H9 (cell line): ENCODE measurements around the gene DLG2. TPM values are rescaled to one million over a fixed set of nuclear protein-coding genes. Genes with fewer than 3 reads are reported as not detected.

ENCODE experiments used
- DNase-seq: peaks from one replicate; pipeline ENCODE4 v3.0.0-alpha.2; 2017
- H2AFZ ChIP-seq: one replicate; pipeline ENCODE4 v1.6.1; 2013; ENCODE audit warnings: mild to moderate bottlenecking, low read length, control low read depth, moderate library complexity
- H2AK5ac ChIP-seq: 2 replicates; pipeline ENCODE4 v1.6.1; 2013; ENCODE audit warnings: low read length, control low read depth, mixed read lengths; ENCODE audit not compliant: insufficient read length
- H2BK120ac ChIP-seq: one replicate; pipeline ENCODE4 v1.6.1; 2013; ENCODE audit warnings: low read depth, mild to moderate bottlenecking, low read length, control low read depth, inconsistent platforms; ENCODE audit not compliant: poor library complexity, severe bottlenecking
- H2BK12ac ChIP-seq: 2 replicates; pipeline ENCODE4 v1.6.1; 2013; ENCODE audit warnings: low read length, control low read depth, mixed read lengths, low read depth; ENCODE audit not compliant: insufficient read length
- H2BK15ac ChIP-seq: 2 replicates; pipeline ENCODE4 v1.6.1; 2013; ENCODE audit warnings: low read depth, low read length, control low read depth
- H2BK20ac ChIP-seq: one replicate; pipeline ENCODE4 v1.6.1; 2013; ENCODE audit warnings: low read depth, mild to moderate bottlenecking, low read length, control low read depth, inconsistent platforms; ENCODE audit not compliant: poor library complexity, severe bottlenecking
- H2BK5ac ChIP-seq: 2 replicates; pipeline ENCODE4 v1.6.1; 2013; ENCODE audit warnings: low read length, control low read depth, mixed read lengths; ENCODE audit not compliant: insufficient read length
- H3K14ac ChIP-seq: 2 replicates; pipeline ENCODE4 v1.6.1; 2013; ENCODE audit warnings: low read length, control low read depth; ENCODE audit not compliant: insufficient read depth
- H3K18ac ChIP-seq: 2 replicates; pipeline ENCODE4 v1.6.1; 2013; ENCODE audit warnings: low read depth, mild to moderate bottlenecking, mixed read lengths, low read length, control low read depth; ENCODE audit not compliant: insufficient read length
- H3K23ac ChIP-seq: 2 replicates; pipeline ENCODE4 v1.6.1; 2013; ENCODE audit warnings: low read length, control low read depth, mixed read lengths, low read depth; ENCODE audit not compliant: insufficient read length
- H3K23me2 ChIP-seq: 2 replicates; pipeline ENCODE4 v1.6.1; 2013; ENCODE audit warnings: low read depth, mild to moderate bottlenecking, mixed read lengths, low read length, control low read depth; ENCODE audit not compliant: insufficient read length, poor library complexity, severe bottlenecking
- H3K27ac ChIP-seq: 2 replicates; pipeline ENCODE4 v1.5.1; 2013; ENCODE audit warnings: low read length, control low read depth, mixed read lengths, low read depth; ENCODE audit not compliant: insufficient read length
- H3K27me3 ChIP-seq: 2 replicates; pipeline ENCODE4 v1.6.1; 2013; ENCODE audit warnings: low read length, control low read depth, inconsistent platforms; ENCODE audit not compliant: insufficient read depth
- H3K4ac ChIP-seq: 2 replicates; pipeline ENCODE4 v1.6.1; 2013; ENCODE audit warnings: low read depth, mild to moderate bottlenecking, control low read depth, inconsistent platforms, low read length, moderate library complexity
- H3K4me1 ChIP-seq: 2 replicates; pipeline ENCODE4 v1.6.1; 2013; ENCODE audit warnings: low read length, control low read depth, inconsistent platforms; ENCODE audit not compliant: insufficient read depth
- H3K4me2 ChIP-seq: 2 replicates; pipeline ENCODE4 v1.6.1; 2013; ENCODE audit warnings: low read length, control low read depth, mixed read lengths; ENCODE audit not compliant: insufficient read length, insufficient read depth
- H3K56ac ChIP-seq: 2 replicates; pipeline ENCODE4 v1.6.1; 2013; ENCODE audit warnings: low read depth, mild to moderate bottlenecking, mixed read lengths, low read length, control low read depth; ENCODE audit not compliant: insufficient read length
- H3K79me1 ChIP-seq: 2 replicates; pipeline ENCODE4 v1.6.1; 2013; ENCODE audit warnings: low read depth, mild to moderate bottlenecking, moderate library complexity, low read length, control low read depth, inconsistent platforms; ENCODE audit not compliant: insufficient read depth, poor library complexity, severe bottlenecking
- H3K79me2 ChIP-seq: 2 replicates; pipeline ENCODE4 v1.6.1; 2013; ENCODE audit warnings: low read length, control low read depth, inconsistent platforms; ENCODE audit not compliant: insufficient read depth
- H3K9ac ChIP-seq: 2 replicates; pipeline ENCODE4 v1.6.1; 2013; ENCODE audit warnings: low read length, control low read depth, mixed read lengths; ENCODE audit not compliant: insufficient read length; ENCODE audit errors: extremely low read depth
- H3K9me3 ChIP-seq: one replicate; pipeline ENCODE4 v1.6.1; 2013; ENCODE audit warnings: low read depth, low read length, inconsistent platforms; ENCODE audit not compliant: control insufficient read depth
- H3T11ph ChIP-seq: one replicate; pipeline ENCODE4 v1.6.1; 2013; ENCODE audit warnings: mild to moderate bottlenecking, low read length, control low read depth, inconsistent platforms
- H4K20me1 ChIP-seq: one replicate; pipeline ENCODE4 v1.6.1; 2013; ENCODE audit not compliant: control insufficient read depth, insufficient read length, insufficient read depth
- H4K5ac ChIP-seq: 2 replicates; pipeline ENCODE4 v1.6.1; 2013; ENCODE audit warnings: low read depth, mild to moderate bottlenecking, mixed read lengths, low read length, control low read depth; ENCODE audit not compliant: insufficient read length
- H4K8ac ChIP-seq: replicated peaks from 2 replicates; pipeline ENCODE4 v1.6.1; 2013; ENCODE audit warnings: low read length, control low read depth, mixed read lengths, low read depth; ENCODE audit not compliant: insufficient read length
- H4K91ac ChIP-seq: 2 replicates; pipeline ENCODE4 v1.6.1; 2013; ENCODE audit warnings: low read depth, mild to moderate bottlenecking, moderate library complexity, mixed read lengths, low read length, control low read depth; ENCODE audit not compliant: insufficient read length
- H3K27ac Mint-ChIP-seq, 3 experiments: 2 replicates in 2 of 3; 3 replicates in 1 of 3; pipeline ENCODE4 v1.8.0; 2020 to 2021; ENCODE audit warnings: mixed read lengths in 3 of 3, mild to moderate bottlenecking in 1 of 3, moderate library complexity in 1 of 3
- H3K27me3 Mint-ChIP-seq: 2 replicates; pipeline ENCODE4 v1.8.0; 2021; ENCODE audit warnings: low read depth, mild to moderate bottlenecking, moderate library complexity, mixed read lengths
- H3K36me3 Mint-ChIP-seq, 3 experiments: 2 replicates in 2 of 3; 3 replicates in 1 of 3; pipeline ENCODE4 v1.8.0; 2020 to 2021; ENCODE audit warnings: low read depth in 3 of 3, mixed read lengths in 3 of 3; ENCODE audit not compliant: insufficient read depth in 1 of 3
- H3K4me1 Mint-ChIP-seq, 2 experiments: 2 replicates each; pipeline ENCODE4 v1.8.0; 2020; ENCODE audit warnings: mixed read lengths in 2 of 2
- H3K4me3 Mint-ChIP-seq, 2 experiments: 2 replicates in 1 of 2; 3 replicates in 1 of 2; pipeline ENCODE4 v1.8.0; 2020 to 2021; ENCODE audit warnings: mild to moderate bottlenecking in 2 of 2, mixed read lengths in 2 of 2, moderate library complexity in 1 of 2
- H3K9me3 Mint-ChIP-seq, 2 experiments: 2 replicates in 1 of 2; 3 replicates in 1 of 2; pipeline ENCODE4 v1.8.0; 2020; ENCODE audit warnings: mild to moderate bottlenecking in 2 of 2, mixed read lengths in 2 of 2, moderate library complexity in 1 of 2
- WGBS: extraction: QIAGEN DNeasy Blood & Tissue Kit; methylation state at CpG from one replicate; pipeline ENCODE4 v1.1.7; 2013; ENCODE audit warnings: missing lambda C conversion rate, low lambda C conversion rate, mixed read lengths; ENCODE audit not compliant: insufficient read length; ENCODE audit errors: extremely low coverage; 5-methylcytosine and 5-hydroxymethylcytosine counted together
- total RNA-seq: library from RNA; stranded (reverse); gene quantifications from 2 replicates; pipeline ENCODE4 v1.2.1, GENCODE V29; 2021
- TF ChIP-seq, protein P1 (sequence below): fragments of 200-600 bp; sonication (generic); conservative IDR thresholded peaks from 3 replicates; pipeline ENCODE4 v1.8.0; 2021; ENCODE audit warnings: antibody characterized with exemption, mild to moderate bottlenecking

DLG2 gene
- total RNA-seq, 1 experiment from 2014 or later: 8.0 TPM

DNA sequence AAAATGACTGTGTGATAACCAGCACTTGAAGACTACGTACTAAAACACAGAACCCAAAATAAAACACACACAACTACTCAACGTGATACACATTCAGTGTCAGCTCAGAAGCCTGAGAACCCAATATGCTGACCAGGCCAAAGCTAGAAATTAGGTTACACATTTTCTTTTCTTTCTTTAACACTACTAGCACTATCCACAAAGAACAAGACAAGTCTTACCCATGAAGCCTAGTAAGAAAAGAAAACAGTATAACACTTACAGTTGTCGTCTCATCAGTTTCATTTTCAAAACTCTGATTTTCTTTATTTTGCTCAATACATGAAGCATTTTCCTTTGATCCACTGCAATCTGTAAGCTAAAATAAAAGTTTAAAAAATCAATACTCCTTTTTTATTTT is 472.9 kb downstream of the DLG2 start:
- H3T11ph ChIP-seq: no peak overlapping the region
- H3K56ac ChIP-seq: no peak overlapping the region
- WGBS: no CpG with 5 or more reads among the region's 3 CpGs
- H3K27ac Mint-ChIP-seq: peak overlapping the region in 1 of 3 experiments; percentile 93; a peak in 2 of 7 replicates
- peaks cover 3 to 20% of the 10 kb centered on the region in 2 experiments; a peak in 4 of 5 replicates for H3K9me3 Mint-ChIP-seq
- no peaks in the 10 kb centered on the region for H4K20me1 ChIP-seq
- DNase-seq: no peak
- no peak overlapping the region for H2BK15ac ChIP-seq
- TF ChIP-seq, protein P1, sequence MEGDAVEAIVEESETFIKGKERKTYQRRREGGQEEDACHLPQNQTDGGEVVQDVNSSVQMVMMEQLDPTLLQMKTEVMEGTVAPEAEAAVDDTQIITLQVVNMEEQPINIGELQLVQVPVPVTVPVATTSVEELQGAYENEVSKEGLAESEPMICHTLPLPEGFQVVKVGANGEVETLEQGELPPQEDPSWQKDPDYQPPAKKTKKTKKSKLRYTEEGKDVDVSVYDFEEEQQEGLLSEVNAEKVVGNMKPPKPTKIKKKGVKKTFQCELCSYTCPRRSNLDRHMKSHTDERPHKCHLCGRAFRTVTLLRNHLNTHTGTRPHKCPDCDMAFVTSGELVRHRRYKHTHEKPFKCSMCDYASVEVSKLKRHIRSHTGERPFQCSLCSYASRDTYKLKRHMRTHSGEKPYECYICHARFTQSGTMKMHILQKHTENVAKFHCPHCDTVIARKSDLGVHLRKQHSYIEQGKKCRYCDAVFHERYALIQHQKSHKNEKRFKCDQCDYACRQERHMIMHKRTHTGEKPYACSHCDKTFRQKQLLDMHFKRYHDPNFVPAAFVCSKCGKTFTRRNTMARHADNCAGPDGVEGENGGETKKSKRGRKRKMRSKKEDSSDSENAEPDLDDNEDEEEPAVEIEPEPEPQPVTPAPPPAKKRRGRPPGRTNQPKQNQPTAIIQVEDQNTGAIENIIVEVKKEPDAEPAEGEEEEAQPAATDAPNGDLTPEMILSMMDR: no peak
- no peaks in the 10 kb centered on the region for H3K27me3 Mint-ChIP-seq
- H2AFZ ChIP-seq: no peak overlapping the region
- H3K27me3 ChIP-seq: no peaks in the 10 kb centered on the region
- no peak overlapping the region for H2BK12ac ChIP-seq
- no peak overlapping the region for H4K5ac ChIP-seq
- no peak overlapping the region for H2BK5ac ChIP-seq
- no peaks in the 10 kb centered on the region for H3K79me1 ChIP-seq
- H3K23me2 ChIP-seq: no peaks in the 10 kb centered on the region
- no peak overlapping the region for H4K8ac ChIP-seq
- H3K4me1 Mint-ChIP-seq: peaks cover 15% of the 10 kb centered on the region in 2 experiments
- H3K27ac ChIP-seq: no peak overlapping the region
- H3K9ac ChIP-seq: no peak overlapping the region
- H4K91ac ChIP-seq: no peak overlapping the region
- H3K14ac ChIP-seq: no peak overlapping the region
- no peak overlapping the region for H2BK20ac ChIP-seq
- no peak overlapping the region for H3K23ac ChIP-seq
- no peak overlapping the region for H2BK120ac ChIP-seq
- peaks cover 4% of the 10 kb centered on the region for H3K4me1 ChIP-seq
- no peaks in the 10 kb centered on the region for H3K79me2 ChIP-seq
- H3K9me3 ChIP-seq: no peaks in the 10 kb centered on the region
- H3K4ac ChIP-seq: no peak overlapping the region
- H2AK5ac ChIP-seq: no peak overlapping the region
- no peak overlapping the region for H3K4me2 ChIP-seq
- no peak overlapping the region for H3K4me3 Mint-ChIP-seq
- peaks cover 2 to 18% (median 4%) of the 10 kb centered on the region in 3 experiments for H3K36me3 Mint-ChIP-seq
- no peak overlapping the region for H3K18ac ChIP-seq
